Thyroid gland (tissue), 4 donors: ENCODE results near the gene IER2. TPM values are rescaled to one million over a fixed set of nuclear protein-coding genes. Genes with fewer than 3 reads are reported as not detected.

ENCODE experiments used
- DNase-seq, 2 donors: peaks; one replicate each; pipeline ENCODE4 v3.0.0-alpha.2; 2019
- H3K27ac ChIP-seq, 3 donors: fragments of 200-600 bp; sonication (generic); 1 replicate in 2 of 3; 2 replicates in 1 of 3; pipeline ENCODE4 v1.5.1; 2016 to 2019; ENCODE audit warnings: mild to moderate bottlenecking in 1 of 3, moderate library complexity in 1 of 3
- H3K27me3 ChIP-seq: fragments of 200-600 bp; sonication (generic); one replicate; pipeline ENCODE4 v1.5.1; 2019
- H3K36me3 ChIP-seq, 2 donors: fragments of 200-600 bp; sonication (generic); one replicate each; pipeline ENCODE4 v1.5.1; 2016 to 2019
- H3K4me1 ChIP-seq, 2 donors: fragments of 200-600 bp; sonication (generic); one replicate each; pipeline ENCODE4 v1.5.1; 2017 to 2019
- H3K4me3 ChIP-seq, 3 donors: fragments of 200-600 bp; sonication (generic); replicated peaks in 1 of 3; 1 replicate in 2 of 3; 2 replicates in 1 of 3; pipeline ENCODE4 v1.5.1; 2016; ENCODE audit warnings: mild to moderate bottlenecking in 1 of 3
- H3K9me3 ChIP-seq: fragments of 200-600 bp; sonication (generic); one replicate; pipeline ENCODE4 v1.5.1; 2017
- CTCF ChIP-seq, 6 experiments: fragments of 200-600 bp in 3 of 6; fragments of 450-650 bp in 3 of 6; sonication (generic) in 3 of 6; IDR thresholded peaks; one replicate each; pipeline ENCODE4 v1.5.1; 2016 to 2019; ENCODE audit warnings: antibody characterized with exemption in 6 of 6, mild to moderate bottlenecking in 2 of 6, inconsistent platforms in 1 of 6, moderate library complexity in 1 of 6
- POLR2A ChIP-seq, 2 donors: fragments of 450-650 bp; IDR thresholded peaks; one replicate each; pipeline ENCODE4 v1.6.1; 2017; ENCODE audit warnings: antibody characterized with exemption in 2 of 2, mild to moderate bottlenecking in 2 of 2, moderate library complexity in 1 of 2
- WGBS, 2 donors: methylation state at CpG; one replicate each; pipeline ENCODE4 v1.1.5; 2017; 5-methylcytosine and 5-hydroxymethylcytosine counted together
- intact Hi-C: fragments of 100-400 bp; cut with DNase I; formaldehyde crosslinking; loops from one replicate; pipeline ENCODE4 v1.15.1; 2023
- total RNA-seq, 4 donors: library from RNA; depleted of rRNA; stranded (reverse); fragments of >200 nt; gene quantifications; one replicate each; pipeline ENCODE4 v1.2.3, GENCODE V29; 2016

The IER2 gene
- total RNA-seq, 4 donors from 2014 or later = 55.0 to 139 (median 65.9) TPM

DNA sequence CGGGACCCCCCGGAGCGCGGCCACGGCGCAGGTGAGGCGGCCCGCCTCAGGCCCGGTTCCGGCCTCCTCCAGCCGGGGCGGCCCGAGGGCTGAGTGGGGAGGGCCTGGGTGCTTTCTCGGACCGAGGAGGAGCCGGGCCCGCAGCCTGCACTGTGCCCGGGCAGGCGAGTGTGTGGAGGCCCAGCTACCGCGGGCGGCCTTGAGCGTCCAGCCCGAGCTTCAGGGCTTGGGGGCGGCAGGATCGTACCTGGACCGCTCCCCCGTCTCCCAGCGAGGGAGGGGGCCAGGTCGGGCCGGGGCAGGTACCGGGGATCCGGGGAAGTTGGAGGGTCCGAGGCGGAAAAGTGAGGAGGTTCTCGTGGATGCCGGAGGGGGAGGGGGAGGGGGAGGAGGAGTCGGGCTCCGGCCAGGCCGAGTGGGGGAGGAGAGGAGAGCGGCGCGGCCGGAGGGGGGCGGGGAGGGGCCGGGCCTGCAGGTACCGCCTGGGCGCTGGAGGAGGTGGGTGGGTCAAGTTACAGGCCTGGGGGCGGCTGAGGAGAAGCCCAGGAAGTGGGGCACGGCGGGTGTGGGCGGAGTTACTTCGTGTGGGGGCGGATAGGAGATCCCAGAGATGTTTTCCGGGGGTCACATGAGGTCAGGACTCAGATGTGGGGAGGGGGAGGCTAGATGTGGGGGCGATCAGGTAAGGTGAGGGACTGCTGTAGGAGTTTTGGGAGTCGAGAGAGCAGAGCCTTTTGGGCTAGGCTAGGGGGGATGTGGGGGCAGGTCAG, 31.6 kb upstream of the IER2 start:
- peak; percentile 79 to 89 for DNase-seq
- WGBS, 2 donors = 2% methylated on average over 14 to 21 of the region's 57 CpGs
- peak overlapping the region in 2 of 3 donors; percentile 68 to 74 for H3K27ac ChIP-seq

GRCh38 chr19:13119627-13120026, 30.6 kb upstream of the IER2 start:
- no peak for DNase-seq
- Histone ChIP-seq H3K27me3 (no peaks in the 10 kb centered on the region), H3K9me3 (no peaks in the 10 kb centered on the region), H3K4me1 (peaks cover 33% of the 10 kb centered on the region in 2 donors), H3K36me3 (no peaks in the 10 kb centered on the region), H3K27ac (peak overlapping the region in 1 of 3 donors; percentile 28), H3K4me3 (no peak overlapping the region)
- TF ChIP-seq CTCF (IDR thresholded peaks at IDR 0.05) = no peak
- no peak for TF ChIP-seq POLR2A (IDR thresholded peaks at IDR 0.05)
- 68 to 78% methylated on average over 6 to 7 of the region's 8 CpGs for WGBS, 2 donors
- intact Hi-C loops = no loop called here

More for the DNA sequence above, 31.6 kb upstream of the IER2 start:
- no peaks in the 10 kb centered on the region for H3K9me3 ChIP-seq
- intact Hi-C loops = no loop called here
- no peaks in the 10 kb centered on the region for H3K27me3 ChIP-seq
- H3K4me1 ChIP-seq = peaks cover 33% of the 10 kb centered on the region in 2 donors
- peaks cover 0 to under 1% of the 10 kb centered on the region in 2 donors for H3K36me3 ChIP-seq
- H3K4me3 ChIP-seq = peak overlapping the region; percentile 70 to 97 (median 89)
- TF ChIP-seq POLR2A (IDR thresholded peaks at IDR 0.05) (no peak), CTCF (IDR thresholded peaks at IDR 0.05) (no peak)

DNA sequence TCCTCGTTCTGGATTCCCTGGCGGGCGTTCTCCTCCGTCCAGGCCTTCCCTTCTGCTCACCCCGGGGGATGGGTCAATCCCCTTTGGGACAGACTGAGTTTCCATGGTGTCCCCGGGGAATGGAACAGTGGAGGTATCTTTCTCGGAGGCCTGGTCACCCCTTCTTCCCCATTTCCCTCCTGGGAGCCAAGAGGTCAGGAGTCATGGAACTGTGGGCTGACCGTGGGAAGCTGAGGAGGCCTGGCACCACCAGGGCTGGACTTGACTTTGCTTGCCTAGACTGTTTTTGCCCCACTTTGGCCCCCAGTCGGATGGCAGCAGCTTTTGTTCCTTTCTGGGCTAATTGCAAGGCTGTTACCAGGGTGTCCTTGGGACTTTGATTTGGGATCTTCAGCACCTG, 30.2 kb upstream of the IER2 start:
- Histone ChIP-seq H3K27me3 (no peaks in the 10 kb centered on the region), H3K4me1 (peaks cover 33% of the 10 kb centered on the region in 2 donors), H3K9me3 (no peaks in the 10 kb centered on the region), H3K36me3 (no peaks in the 10 kb centered on the region), H3K27ac (no peak overlapping the region), H3K4me3 (no peak overlapping the region)
- 72 to 76% methylated on average over 8 of the region's 9 CpGs for WGBS, 2 donors
- no peak for DNase-seq
- intact Hi-C loops = no loop called here
- TF ChIP-seq CTCF (IDR thresholded peaks at IDR 0.05) = no peak
- no peak for TF ChIP-seq POLR2A (IDR thresholded peaks at IDR 0.05)

- DNase-seq = no peak
- WGBS, 2 donors = 69 to 75% methylated on average over 10 of the region's 10 CpGs
- Histone ChIP-seq H3K4me1 (peaks cover 27 to 29% of the 10 kb centered on the region in 2 donors), H3K4me3 (no peak overlapping the region), H3K27ac (no peak overlapping the region), H3K36me3 (no peaks in the 10 kb centered on the region), H3K9me3 (no peaks in the 10 kb centered on the region), H3K27me3 (no peaks in the 10 kb centered on the region)
- intact Hi-C loops = no loop called here
- TF ChIP-seq CTCF (IDR thresholded peaks at IDR 0.05) = no peak
- TF ChIP-seq POLR2A (IDR thresholded peaks at IDR 0.05) = no peak
These were observed 29.4 kb upstream of the IER2 start for GRCh38 chr19:13120817-13121216.

DNA sequence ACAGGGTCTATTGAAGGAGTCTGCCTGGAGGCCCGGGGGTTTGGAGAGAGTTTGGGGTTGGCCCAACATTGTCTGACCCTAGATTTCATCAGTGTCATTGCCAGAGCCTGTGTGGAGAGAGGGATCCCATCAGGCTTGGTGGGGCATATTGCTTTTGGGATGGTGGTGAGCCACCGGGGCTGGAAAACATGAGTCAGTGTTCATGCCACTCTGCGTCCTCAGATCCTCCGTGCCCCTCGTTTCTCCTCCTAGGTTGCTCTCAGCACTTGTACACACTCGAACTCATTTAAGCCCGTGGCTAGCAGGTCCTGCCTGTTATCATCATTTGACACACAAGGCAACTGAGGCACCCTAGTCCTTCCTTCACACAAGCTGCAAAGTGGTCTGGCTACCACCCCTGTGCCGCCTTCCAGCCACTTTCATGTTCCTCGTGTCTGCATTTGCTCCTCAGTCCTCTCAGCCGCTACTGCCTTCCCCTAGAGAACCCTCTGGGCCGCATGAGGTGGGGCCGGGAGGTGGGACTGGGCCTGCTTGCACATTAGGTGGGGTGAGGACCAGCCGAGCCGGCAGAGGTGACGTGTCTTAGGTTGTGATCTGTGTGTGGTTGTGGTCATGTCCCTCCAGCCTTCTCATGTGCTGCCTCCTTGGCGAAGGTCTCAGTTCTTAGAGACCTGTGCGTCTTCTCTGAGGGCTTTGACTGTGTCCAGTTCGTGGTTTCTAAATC, 28.5 kb upstream of the IER2 start:
- H3K27me3 ChIP-seq = no peaks in the 10 kb centered on the region
- peaks cover 23 to 24% of the 10 kb centered on the region in 2 donors for H3K4me1 ChIP-seq
- H3K27ac ChIP-seq = no peak overlapping the region
- no peaks in the 10 kb centered on the region for H3K36me3 ChIP-seq
- no peak overlapping the region for H3K4me3 ChIP-seq
- DNase-seq = no peak
- intact Hi-C loops = no loop called here
- no peak for TF ChIP-seq CTCF (IDR thresholded peaks at IDR 0.05)
- TF ChIP-seq POLR2A (IDR thresholded peaks at IDR 0.05) = no peak
- 78 to 89% methylated on average over 17 to 18 of the region's 18 CpGs for WGBS, 2 donors
- no peaks in the 10 kb centered on the region for H3K9me3 ChIP-seq
